ENCODE measurements around the gene CD9. TPM values are rescaled to one million over a fixed set of nuclear protein-coding genes. Genes with fewer than 3 reads are reported as not detected.
"Not testable (repeated sequence)": the region's sequence is repeated elsewhere in the genome, so short reads cannot be mapped to it uniquely, and the experiment has no call there.

CD9 gene
- total and polyA plus RNA-seq, 2 donors (not counting 1 experiment from before 2014, with no cell fraction given), result 520 to 856 TPM

GRCh38 chr12:6207259-6207925 is 7.2 kb downstream of the CD9 start:
- DNase-seq (ENCODE audit: low read depth in 2 of 2), result no peak
- H3K4me2 ChIP-seq (ENCODE audit: extremely low read depth, insufficient read depth, low read length), result peak overlapping the region; percentile 54
- no peaks in the 10 kb centered on the region for H4K20me1 ChIP-seq (ENCODE audit: control insufficient read depth, extremely low read depth, insufficient read depth, low read length)
- H3K4me3 ChIP-seq (replicated peaks in 1 of 4; ENCODE audit: control extremely low read depth in 1 of 4, insufficient read depth in 1 of 4, low read depth in 3 of 4, low read length in 4 of 4), result no peak overlapping the region
- peaks cover 13% of the 10 kb centered on the region for H3K4me1 ChIP-seq (ENCODE audit: control insufficient read depth, extremely low read depth, insufficient read depth, low read length)
- peaks cover 77% of the 10 kb centered on the region for H3K79me2 ChIP-seq (ENCODE audit: control insufficient read depth, insufficient read depth, low read length)
- H3K36me3 ChIP-seq (ENCODE audit: control insufficient read depth, insufficient read depth, low read length), result peaks cover 2% of the 10 kb centered on the region
- no peaks in the 10 kb centered on the region for H3K9me3 ChIP-seq (ENCODE audit: control insufficient read depth, insufficient read depth, low read depth, low read length)
- TF ChIP-seq EZH2 (IDR thresholded peaks at IDR 0.05; ENCODE audit: low read length, missing control alignments) (no peak), CTCF (conservative IDR thresholded peaks at IDR 0.05 in 1 of 2, IDR thresholded peaks at IDR 0.05 in 1 of 2; ENCODE audit: low read depth in 1 of 2, low read length in 2 of 2) (no peak)
- H3K27ac ChIP-seq (ENCODE audit: insufficient read depth, low read length), result peak overlapping the region; percentile 15
- no peaks in the 10 kb centered on the region for H3K27me3 ChIP-seq (ENCODE audit: control insufficient read depth, insufficient read depth, low read length)
- no peak overlapping the region for H3K9ac ChIP-seq (ENCODE audit: insufficient read depth, low read length)
- H2AFZ ChIP-seq (ENCODE audit: low read length), result no peak overlapping the region

GRCh38 chr12:6208130-6208529 is 7.9 kb downstream of the CD9 start:
- Histone ChIP-seq H3K9me3 (ENCODE audit: control insufficient read depth, insufficient read depth, low read depth, low read length) (no peaks in the 10 kb centered on the region), H3K79me2 (ENCODE audit: control insufficient read depth, insufficient read depth, low read length) (peaks cover 77% of the 10 kb centered on the region), H3K4me3 (replicated peaks in 1 of 4; ENCODE audit: control extremely low read depth in 1 of 4, insufficient read depth in 1 of 4, low read depth in 3 of 4, low read length in 4 of 4) (no peak overlapping the region), H4K20me1 (ENCODE audit: control insufficient read depth, extremely low read depth, insufficient read depth, low read length) (no peaks in the 10 kb centered on the region), H2AFZ (ENCODE audit: low read length) (no peak overlapping the region), H3K27me3 (ENCODE audit: control insufficient read depth, insufficient read depth, low read length) (no peaks in the 10 kb centered on the region), H3K9ac (ENCODE audit: insufficient read depth, low read length) (no peak overlapping the region), H3K36me3 (ENCODE audit: control insufficient read depth, insufficient read depth, low read length) (peaks cover 2% of the 10 kb centered on the region), H3K4me1 (ENCODE audit: control insufficient read depth, extremely low read depth, insufficient read depth, low read length) (peaks cover 14% of the 10 kb centered on the region), H3K27ac (ENCODE audit: insufficient read depth, low read length) (no peak overlapping the region), H3K4me2 (ENCODE audit: extremely low read depth, insufficient read depth, low read length) (no peak overlapping the region)
- DNase-seq (ENCODE audit: low read depth in 2 of 2), result no peak
- TF ChIP-seq EZH2 (IDR thresholded peaks at IDR 0.05; ENCODE audit: low read length, missing control alignments) (no peak), CTCF (conservative IDR thresholded peaks at IDR 0.05 in 1 of 2, IDR thresholded peaks at IDR 0.05 in 1 of 2; ENCODE audit: low read depth in 1 of 2, low read length in 2 of 2) (no peak)

GRCh38 chr12:6209428-6209827 is 9.2 kb downstream of the CD9 start:
- H3K4me3 ChIP-seq (replicated peaks in 1 of 4; ENCODE audit: control extremely low read depth in 1 of 4, insufficient read depth in 1 of 4, low read depth in 3 of 4, low read length in 4 of 4); H3K9ac ChIP-seq (ENCODE audit: insufficient read depth, low read length); H3K36me3 ChIP-seq (ENCODE audit: control insufficient read depth, insufficient read depth, low read length); H4K20me1 ChIP-seq (ENCODE audit: control insufficient read depth, extremely low read depth, insufficient read depth, low read length); H3K27me3 ChIP-seq (ENCODE audit: control insufficient read depth, insufficient read depth, low read length); H2AFZ ChIP-seq (ENCODE audit: low read length); DNase-seq (ENCODE audit: low read depth in 2 of 2); H3K9me3 ChIP-seq (ENCODE audit: control insufficient read depth, insufficient read depth, low read depth, low read length); H3K4me2 ChIP-seq (ENCODE audit: extremely low read depth, insufficient read depth, low read length); H3K27ac ChIP-seq (ENCODE audit: insufficient read depth, low read length): not testable (repeated sequence)
- H3K4me1 ChIP-seq (ENCODE audit: control insufficient read depth, extremely low read depth, insufficient read depth, low read length), result peaks cover 14% of the 10 kb centered on the region
- H3K79me2 ChIP-seq (ENCODE audit: control insufficient read depth, insufficient read depth, low read length), result peaks cover 74% of the 10 kb centered on the region

All from fibroblast of lung (primary cell).